ENCODE data around the gene STARD13. TPM values are rescaled to one million over a fixed set of nuclear protein-coding genes. Genes with fewer than 3 reads are reported as not detected.
A peak's percentile ranks its signal among the peaks of the same experiment; 100 is the strongest.

The STARD13 gene
- total RNA-seq, 1 experiment from 2014 or later, result 9.1 TPM

DNA sequence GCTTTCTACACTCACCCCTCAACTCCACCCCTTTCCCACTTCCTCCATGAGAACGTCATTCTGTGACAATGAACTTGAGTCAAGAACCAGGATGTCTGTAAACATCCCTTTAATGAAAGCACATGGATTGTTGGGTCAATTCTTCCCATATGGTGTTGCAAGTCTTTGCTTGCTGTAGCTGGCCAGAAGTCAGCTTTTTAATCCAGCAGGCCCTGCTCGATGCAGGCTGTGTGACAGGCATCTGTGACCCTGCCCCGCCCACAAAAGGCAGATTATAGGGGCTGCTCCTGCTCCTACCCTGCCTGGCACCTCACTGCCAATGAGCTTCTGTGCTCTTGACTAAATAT is 78.0 kb downstream of the STARD13 start:
- intact Hi-C loops (cut with micrococcal nuclease; ENCODE audit: unreplicated experiment), result no loop called here

GRCh38 chr13:33206945-33207614 is 78.5 kb downstream of the STARD13 start:
- H3K4me3 ChIP-seq (ENCODE audit: low read depth, low read length), result no peak overlapping the region
- ChIA-PET POLR2A (no interaction called here), CTCF (interaction anchor here (0.6 kb wide), 1 partner anchor 436 kb away, joined by 4 read pairs; no protein-coding TSS in a partner anchor)
- DNase-seq, result no peak
- H3K4me3 Mint-ChIP-seq (ENCODE audit: unreplicated experiment), result peak overlapping the region; percentile 32
- intact Hi-C loops (cut with micrococcal nuclease; ENCODE audit: unreplicated experiment), result no loop called here
- no peak for TF ChIP-seq CTCF (IDR thresholded peaks at IDR 0.05; ENCODE audit: insufficient read depth in 1 of 2, low read depth in 1 of 2, low read length in 1 of 2, severe bottlenecking in 1 of 2, unreplicated experiment in 1 of 2)
- peaks cover 49% of the 10 kb centered on the region for H3K4me1 Mint-ChIP-seq (ENCODE audit: low read depth, unreplicated experiment)
- no peaks in the 10 kb centered on the region for H3K36me3 Mint-ChIP-seq (ENCODE audit: insufficient read depth, unreplicated experiment)
- H3K27ac Mint-ChIP-seq (ENCODE audit: unreplicated experiment), result peak overlapping the region; percentile 80
- no peaks in the 10 kb centered on the region for H3K9me3 ChIP-seq
- H3K9me3 Mint-ChIP-seq (ENCODE audit: unreplicated experiment), result no peaks in the 10 kb centered on the region
- H3K27me3 ChIP-seq (replicated peaks; ENCODE audit: control insufficient read depth, insufficient read depth, low read length), result no peaks in the 10 kb centered on the region
- BruUV-seq (replicated peaks), result no TSS peak
- H3K27me3 Mint-ChIP-seq (ENCODE audit: insufficient read depth, unreplicated experiment), result no peaks in the 10 kb centered on the region
- no peaks in the 10 kb centered on the region for H3K36me3 ChIP-seq (ENCODE audit: control insufficient read depth, insufficient read depth, low read length)
- H3K4me1 ChIP-seq, result peaks cover 44% of the 10 kb centered on the region

More for the DNA sequence above, 78.0 kb downstream of the STARD13 start:
- no peaks in the 10 kb centered on the region for H3K36me3 ChIP-seq (ENCODE audit: control insufficient read depth, insufficient read depth, low read length)
- Mint-ChIP-seq H3K27me3 (ENCODE audit: insufficient read depth, unreplicated experiment) (no peaks in the 10 kb centered on the region), H3K9me3 (ENCODE audit: unreplicated experiment) (no peaks in the 10 kb centered on the region), H3K36me3 (ENCODE audit: insufficient read depth, unreplicated experiment) (no peaks in the 10 kb centered on the region), H3K4me3 (ENCODE audit: unreplicated experiment) (no peak overlapping the region), H3K4me1 (ENCODE audit: low read depth, unreplicated experiment) (peaks cover 44% of the 10 kb centered on the region), H3K27ac (ENCODE audit: unreplicated experiment) (peak overlapping the region; percentile 80)
- ChIA-PET POLR2A (interaction anchor here (0.6 kb wide), 1 partner anchor 169 kb away, joined by 4 read pairs; no protein-coding TSS in a partner anchor), CTCF (interaction anchor here (0.6 kb wide), 1 partner anchor 435 kb away, joined by 4 read pairs; no protein-coding TSS in a partner anchor)
- H3K4me1 ChIP-seq, result peaks cover 42% of the 10 kb centered on the region
- H3K9me3 ChIP-seq, result no peaks in the 10 kb centered on the region
- no peaks in the 10 kb centered on the region for H3K27me3 ChIP-seq (replicated peaks; ENCODE audit: control insufficient read depth, insufficient read depth, low read length)
- TF ChIP-seq CTCF (IDR thresholded peaks at IDR 0.05; ENCODE audit: insufficient read depth in 1 of 2, low read depth in 1 of 2, low read length in 1 of 2, severe bottlenecking in 1 of 2, unreplicated experiment in 1 of 2), result no peak
- no peak overlapping the region for H3K4me3 ChIP-seq (ENCODE audit: low read depth, low read length)
- no peak for DNase-seq
- no TSS peak for BruUV-seq (replicated peaks)

DNA sequence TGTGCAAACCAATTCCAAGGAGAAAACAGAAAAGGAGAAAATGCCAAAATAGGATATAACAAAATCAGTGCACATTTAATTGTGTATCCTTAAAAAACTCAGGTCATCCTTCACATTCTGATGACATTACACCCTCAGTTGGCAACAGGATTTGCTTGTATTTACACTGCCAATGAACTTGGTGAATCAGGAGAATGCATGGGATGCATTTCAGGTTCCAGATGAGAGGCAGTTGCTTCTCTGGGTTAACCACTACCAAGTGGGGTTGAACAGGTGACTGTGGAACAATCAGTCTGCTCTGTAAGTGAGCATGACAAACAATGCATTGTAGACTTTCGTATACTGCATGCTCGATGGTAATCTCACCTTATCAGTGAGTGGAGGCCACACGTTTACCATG is 79.1 kb downstream of the STARD13 start:
- Histone ChIP-seq H3K27me3 (replicated peaks; ENCODE audit: control insufficient read depth, insufficient read depth, low read length) (no peaks in the 10 kb centered on the region), H3K36me3 (ENCODE audit: control insufficient read depth, insufficient read depth, low read length) (no peaks in the 10 kb centered on the region), H3K4me3 (ENCODE audit: low read depth, low read length) (no peak overlapping the region), H3K4me1 (peaks cover 47% of the 10 kb centered on the region), H3K9me3 (peaks cover 2% of the 10 kb centered on the region; the same call in 1 of the 2 replicates)
- Mint-ChIP-seq H3K4me1 (ENCODE audit: low read depth, unreplicated experiment) (peaks cover 51% of the 10 kb centered on the region), H3K36me3 (ENCODE audit: insufficient read depth, unreplicated experiment) (no peaks in the 10 kb centered on the region), H3K27me3 (ENCODE audit: insufficient read depth, unreplicated experiment) (no peaks in the 10 kb centered on the region), H3K9me3 (ENCODE audit: unreplicated experiment) (no peaks in the 10 kb centered on the region), H3K4me3 (ENCODE audit: unreplicated experiment) (no peak overlapping the region), H3K27ac (ENCODE audit: unreplicated experiment) (no peak overlapping the region)
- intact Hi-C loops (cut with micrococcal nuclease; ENCODE audit: unreplicated experiment), result no loop called here
- DNase-seq, result no peak
- CTCF ChIA-PET, result no interaction called here
- BruUV-seq (replicated peaks), result no TSS peak
- POLR2A ChIA-PET, result no interaction called here
- TF ChIP-seq CTCF (IDR thresholded peaks at IDR 0.05; ENCODE audit: insufficient read depth in 1 of 2, low read depth in 1 of 2, low read length in 1 of 2, severe bottlenecking in 1 of 2, unreplicated experiment in 1 of 2), result no peak

All from Caco-2 (cell line).